Activated CD4-positive, alpha-beta T cell treated with anti-CD3 and anti-CD28 coated beads, Interleukin-2, amount 50 U/mL, for 24 hours (primary cell): ENCODE measurements around the gene AHCYL1.

Experiments used
- DNase-seq, 2 donors: peaks; one replicate each; pipeline ENCODE4 v3.0.0-alpha.2; 2020; ENCODE audit warnings: low read depth in 1 of 2, low spot score in 1 of 2

The AHCYL1 gene

GRCh38 chr1:110034451-110035235 is 50.1 kb downstream of the AHCYL1 start, which contains the start of gene STRIP1:
Gene STRIP1, plus strand, starts transcription at chr1:110034624. Its CDS starts 14 bp downstream, at chr1:110034638.
- peak; percentile 82 to 90 for DNase-seq

- DNase-seq, result no peak
Measured at GRCh38 chr1:110035236-110035752, 50.7 kb downstream of the AHCYL1 start.

DNA sequence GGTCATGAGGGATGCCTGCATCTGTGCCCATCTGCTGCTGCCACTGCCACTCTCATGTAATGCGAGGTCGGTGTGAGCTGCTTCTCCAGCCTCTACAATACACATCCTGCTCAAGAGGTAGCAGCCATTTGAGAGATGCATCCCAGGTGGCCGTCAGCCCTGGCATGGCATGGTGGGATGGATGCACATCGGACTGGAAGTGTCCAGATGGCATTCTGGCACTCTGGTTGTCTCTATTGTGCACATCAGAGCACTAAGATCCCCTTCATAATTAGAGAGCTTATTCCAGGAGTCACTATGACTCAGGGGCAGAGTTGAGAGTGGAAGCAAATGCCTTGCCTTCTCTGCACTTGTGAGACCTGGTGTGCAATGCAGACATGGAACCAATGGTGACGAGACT is 53.7 kb downstream of the AHCYL1 start:
- no peak for DNase-seq

GRCh38 chr1:110039641-110040040 is 55.1 kb downstream of the AHCYL1 start:
- DNase-seq, result no peak

GRCh38 chr1:110040548-110040947 is 56.0 kb downstream of the AHCYL1 start:
- no peak for DNase-seq

DNA sequence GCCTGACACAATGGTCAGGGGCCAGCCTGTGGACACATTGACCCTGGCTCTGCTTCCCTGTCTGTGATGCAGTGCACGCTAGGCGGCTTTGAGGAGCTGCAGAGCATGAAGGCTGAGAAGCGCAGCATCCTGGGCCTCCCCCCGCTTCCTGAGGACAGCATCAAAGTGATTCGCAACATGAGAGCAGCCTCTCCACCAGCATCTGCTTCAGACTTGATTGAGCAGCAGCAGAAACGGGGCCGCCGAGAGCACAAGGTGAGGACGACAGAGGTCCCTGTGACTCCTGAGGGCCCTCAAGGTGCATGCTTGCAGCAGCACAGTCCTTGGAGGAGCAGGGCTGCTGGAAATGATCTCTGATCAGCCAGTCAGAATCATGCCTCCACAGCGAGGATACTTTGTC is 58.5 kb downstream of the AHCYL1 start:
- no peak for DNase-seq

GRCh38 chr1:110047463-110047862 is 62.9 kb downstream of the AHCYL1 start:
- no peak for DNase-seq

DNA sequence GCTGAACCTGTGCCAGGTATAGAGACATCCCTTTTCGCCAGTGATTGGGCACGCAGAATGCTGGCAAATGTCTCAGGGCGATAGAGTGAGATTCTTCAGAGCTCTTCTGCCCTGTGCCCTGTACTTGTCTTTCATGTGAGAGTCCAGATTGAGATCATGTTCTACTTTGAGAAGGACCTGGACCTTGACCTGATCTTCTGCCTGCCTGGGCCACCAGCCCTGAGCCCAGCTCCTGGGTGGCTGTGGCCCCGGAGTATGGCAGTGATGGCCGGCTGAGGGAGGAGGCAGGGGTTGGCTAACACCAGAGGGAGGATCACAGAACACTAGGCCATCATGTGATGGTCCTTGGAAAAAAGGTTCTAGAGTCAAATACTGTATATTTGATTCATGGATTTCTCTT is 63.7 kb downstream of the AHCYL1 start:
- no peak for DNase-seq

DNA sequence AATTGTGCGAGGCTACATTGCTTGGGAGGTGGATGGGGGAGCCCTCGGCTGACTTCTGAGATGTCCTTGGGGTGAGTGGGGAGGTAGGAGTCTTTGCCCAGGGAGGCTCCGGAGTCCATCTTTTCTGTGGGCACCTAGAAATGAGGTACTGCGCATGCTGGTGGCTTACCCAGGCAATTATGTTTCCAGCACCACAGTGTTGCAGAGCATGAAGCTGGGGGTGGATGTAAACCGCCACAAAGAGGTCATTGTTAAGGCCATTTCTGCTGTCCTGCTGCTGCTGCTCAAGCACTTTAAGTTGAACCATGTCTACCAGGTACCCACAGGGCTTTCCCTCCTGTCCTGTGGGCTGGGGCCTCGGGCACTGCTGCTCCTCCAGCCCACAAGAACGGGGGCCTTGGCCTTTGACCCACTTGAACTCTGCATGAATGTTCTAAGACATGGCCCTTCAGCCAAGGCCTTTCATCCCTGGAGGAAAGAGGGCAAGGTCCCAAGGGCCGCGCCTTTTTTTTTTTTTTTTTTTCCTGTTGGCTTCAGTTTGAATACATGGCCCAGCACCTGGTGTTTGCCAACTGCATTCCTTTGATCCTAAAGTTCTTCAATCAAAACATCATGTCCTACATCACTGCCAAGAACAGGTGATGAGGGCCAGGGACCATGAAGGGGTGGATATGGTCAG is 64.5 kb downstream of the AHCYL1 start:
- DNase-seq, result no peak

DNA sequence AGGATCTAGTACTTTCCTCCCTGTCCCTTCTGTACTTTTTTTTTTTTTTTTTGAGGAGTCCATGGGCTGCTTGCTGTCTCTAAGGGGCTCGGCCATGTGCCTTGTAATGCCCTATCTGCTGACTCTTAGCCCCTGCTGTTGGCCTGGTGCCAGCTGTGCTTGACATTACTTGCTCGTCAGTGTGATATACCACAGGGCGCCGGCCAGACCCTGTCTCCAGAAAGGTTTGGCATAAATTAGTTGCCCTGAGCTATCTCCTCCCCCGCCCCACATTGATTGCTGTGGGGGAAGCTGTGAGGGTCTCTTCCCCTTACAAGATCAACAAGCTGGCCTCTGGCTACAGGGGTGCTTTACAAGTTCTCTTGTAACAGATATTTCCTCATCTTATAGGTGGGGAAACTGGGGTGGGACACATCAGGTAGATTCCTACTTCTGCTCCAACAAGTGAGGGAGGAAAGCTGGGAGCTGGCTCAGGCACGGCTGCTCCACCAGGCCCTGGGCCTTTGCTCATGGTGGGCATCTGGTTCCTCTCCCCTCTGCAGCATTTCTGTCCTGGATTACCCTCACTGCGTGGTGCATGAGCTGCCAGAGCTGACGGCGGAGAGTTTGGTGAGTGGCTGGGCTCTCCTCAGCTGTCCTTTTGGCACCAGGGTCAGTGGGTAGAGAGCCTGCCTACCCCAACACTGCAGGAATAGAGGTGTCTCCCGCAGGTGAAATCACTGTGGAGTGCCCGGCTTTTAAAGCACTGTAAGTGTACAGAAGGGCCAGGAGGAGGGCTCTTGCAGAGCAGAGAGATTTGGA is 65.4 kb downstream of the AHCYL1 start:
- DNase-seq, result no peak

DNA sequence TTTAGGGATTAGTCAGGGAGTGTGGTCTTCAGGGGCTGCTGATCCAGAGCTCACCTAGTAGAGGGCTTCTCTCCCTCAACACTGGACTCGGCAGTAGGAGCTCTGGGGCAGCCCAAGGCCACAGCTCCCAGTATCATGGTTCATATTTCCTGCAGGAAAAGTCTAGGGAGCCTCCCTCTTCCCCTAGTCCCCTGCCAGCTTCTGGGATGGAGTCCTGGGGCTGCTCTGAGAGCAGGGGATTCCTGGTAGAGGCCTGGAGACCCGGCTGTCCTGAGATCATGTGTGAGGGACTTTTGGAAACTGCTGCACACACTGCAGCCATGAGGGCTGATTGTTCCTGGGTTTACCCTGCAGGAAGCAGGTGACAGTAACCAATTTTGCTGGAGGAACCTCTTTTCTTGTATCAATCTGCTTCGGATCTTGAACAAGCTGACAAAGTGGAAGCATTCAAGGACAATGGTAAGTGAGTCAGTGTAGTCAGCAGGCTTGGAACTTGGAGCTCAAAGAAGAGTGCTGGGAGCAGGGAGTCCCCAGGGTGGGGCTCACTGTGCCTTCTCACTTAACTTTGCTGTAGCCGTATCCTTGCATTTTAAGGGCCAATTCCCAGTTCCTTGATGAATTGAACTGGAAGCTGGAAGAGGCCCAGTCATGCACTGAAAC is 66.2 kb downstream of the AHCYL1 start:
- no peak for DNase-seq

GRCh38 chr1:110051262-110051648 is 66.7 kb downstream of the AHCYL1 start:
- DNase-seq, result no peak

GRCh38 chr1:110053552-110054428 is 69.2 kb downstream of the AHCYL1 start:
- DNase-seq, result peak; percentile 57 to 68

DNA sequence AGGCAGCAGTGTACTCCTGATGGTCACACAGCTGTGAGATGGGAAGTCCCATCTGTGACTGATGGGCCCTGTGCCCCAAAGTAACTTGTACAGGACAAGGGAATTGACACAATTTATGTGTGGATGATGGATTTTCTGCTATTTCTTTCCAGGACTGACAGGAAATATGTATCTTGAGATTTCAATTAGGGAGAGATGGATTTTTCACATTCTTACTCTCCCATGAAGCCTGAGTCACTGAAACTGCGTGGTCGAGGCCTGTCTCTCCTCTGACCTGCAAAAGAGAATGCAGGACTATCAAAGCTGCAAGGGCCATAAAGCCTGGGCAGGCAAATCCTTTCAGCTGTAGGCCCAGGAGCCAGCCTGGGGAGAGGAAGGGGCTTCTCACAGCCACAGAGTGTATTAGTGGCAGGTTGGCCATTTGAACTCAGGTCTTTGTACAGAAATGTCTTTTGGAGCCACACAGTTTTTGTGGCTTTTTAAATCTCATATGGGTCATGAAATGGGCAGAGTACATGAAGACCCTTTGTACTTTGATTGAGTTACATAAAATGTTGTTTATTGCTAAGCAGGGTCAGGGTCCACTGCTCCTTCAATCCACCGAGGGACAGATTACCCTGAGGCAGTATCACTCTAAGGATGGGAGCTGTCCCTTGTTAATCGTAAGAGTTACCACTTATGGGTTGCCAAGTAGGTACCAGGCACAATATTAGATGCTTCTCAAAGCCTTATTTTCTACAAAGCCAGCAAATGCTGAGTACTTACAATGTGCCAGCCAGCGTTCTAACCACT is 71.1 kb downstream of the AHCYL1 start:
- DNase-seq, result no peak

GRCh38 chr1:110056285-110056683 is 71.7 kb downstream of the AHCYL1 start:
- DNase-seq, result no peak

DNA sequence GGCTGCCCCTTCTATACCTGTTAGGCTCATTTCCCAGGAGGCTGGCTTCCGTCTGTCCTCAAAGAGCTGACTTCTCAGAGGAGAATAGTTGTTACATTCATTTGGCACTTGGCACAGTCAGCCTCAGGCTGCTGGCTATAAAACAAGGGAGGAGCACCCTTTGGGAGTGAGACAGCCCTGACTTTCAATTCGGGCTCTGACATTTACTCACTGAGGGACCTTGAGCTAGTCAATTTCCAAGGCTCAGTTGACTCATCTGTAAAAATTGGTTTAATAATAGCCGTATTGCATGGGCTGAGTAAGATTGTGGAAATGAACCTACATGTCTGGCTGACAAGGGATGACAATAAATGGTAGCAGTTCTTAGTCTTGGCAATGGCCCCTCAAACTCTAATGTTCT is 72.2 kb downstream of the AHCYL1 start:
- no peak for DNase-seq

DNA sequence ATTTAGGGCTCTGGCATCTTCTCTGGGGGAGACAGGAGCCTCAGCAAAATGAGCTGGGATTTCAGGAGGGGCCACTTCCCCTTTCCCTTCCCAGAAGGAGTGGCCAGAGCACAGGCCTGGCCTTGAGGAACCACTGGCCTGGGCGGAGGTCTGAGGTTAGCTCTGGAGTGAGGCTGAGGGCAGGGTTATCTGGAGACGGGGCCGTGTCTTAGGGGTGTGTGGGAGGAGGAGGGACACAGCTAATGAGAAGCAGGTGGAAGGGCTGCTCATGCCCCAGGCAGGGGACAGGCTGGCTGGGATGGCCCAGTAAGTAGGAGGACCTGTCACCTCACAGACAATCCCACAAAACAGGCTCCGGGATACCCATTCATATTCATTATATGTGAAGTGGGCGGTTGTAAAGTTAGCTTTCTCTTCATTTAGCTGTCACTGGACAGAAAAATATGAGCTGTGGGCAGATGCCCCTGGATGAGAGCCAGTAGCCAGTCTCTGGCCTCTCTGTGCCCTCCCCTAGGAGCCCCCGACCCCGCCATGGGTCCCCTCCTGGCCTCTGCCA is 73.5 kb downstream of the AHCYL1 start:
- DNase-seq, result no peak

DNA sequence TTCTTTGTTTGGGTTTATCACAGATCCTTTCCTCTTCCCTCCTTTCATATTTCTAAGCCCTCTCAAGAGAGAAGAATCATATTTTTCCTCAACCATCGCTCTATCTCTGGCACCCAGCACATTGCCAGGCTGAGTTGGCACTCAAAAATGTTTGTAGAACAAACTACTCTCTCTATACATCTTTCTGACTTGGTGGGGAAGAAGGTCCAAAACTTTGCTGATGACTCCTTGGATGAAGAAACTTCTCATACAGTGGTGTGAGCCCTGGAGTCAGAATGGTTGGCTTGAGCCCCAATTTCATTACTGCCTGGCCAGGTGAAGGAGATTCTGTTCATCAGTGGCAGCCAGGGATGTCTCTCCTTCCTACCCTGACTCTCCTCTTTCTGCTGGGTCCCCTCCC is 74.0 kb downstream of the AHCYL1 start:
- DNase-seq, result no peak
